HFFc6 (cell line): ENCODE data around the gene SCGB1C2. TPM values are rescaled to one million over a fixed set of nuclear protein-coding genes. Genes with fewer than 3 reads are reported as not detected.
"Not testable (repeated sequence)": the region's sequence is repeated elsewhere in the genome, so short reads cannot be mapped to it uniquely, and the experiment has no call there.

Experiments used
- DNase-seq: peaks from one replicate; pipeline ENCODE4 v3.0.0-alpha.2; 2018
- H3K27ac Mint-ChIP-seq: 2 replicates; pipeline ENCODE4 v1.8.0; 2020; ENCODE audit warnings: mild to moderate bottlenecking, mixed read lengths
- H3K27me3 Mint-ChIP-seq: 2 replicates; pipeline ENCODE4 v1.8.0; 2021; ENCODE audit warnings: mild to moderate bottlenecking, moderate library complexity, mixed read lengths; ENCODE audit not compliant: insufficient read depth
- H3K36me3 Mint-ChIP-seq: 2 replicates; pipeline ENCODE4 v1.8.0; 2021; ENCODE audit warnings: low read depth, mixed read lengths
- H3K4me1 Mint-ChIP-seq: 2 replicates; pipeline ENCODE4 v1.8.0; 2020; ENCODE audit warnings: low read depth, mixed read lengths
- H3K4me3 Mint-ChIP-seq: 2 replicates; pipeline ENCODE4 v1.8.0; 2020; ENCODE audit warnings: mild to moderate bottlenecking, moderate library complexity, mixed read lengths
- H3K9me3 Mint-ChIP-seq: 2 replicates; pipeline ENCODE4 v1.8.0; 2020; ENCODE audit warnings: mild to moderate bottlenecking, mixed read lengths
- long read RNA-seq: library from polyadenylated mRNA; unstranded; transcript quantifications from one replicate; pipeline ENCODE4 v2.0.0, GENCODE V29; 2019
- total RNA-seq, 6 experiments: library from RNA; stranded (reverse); fragmentation: NEBNext Ultra II Directional; extraction: Animal tissue kit (Norgen Biotek cat#: 25700); gene quantifications; 2 replicates in 1 of 6; 3 replicates in 5 of 6; pipeline ENCODE4 v1.2.3, GENCODE V29; 2021
- TF ChIP-seq, protein P1 (sequence below): fragments of 200-600 bp; sonication (generic); IDR thresholded peaks from 2 replicates; pipeline ENCODE4 v1.5.0; 2021; ENCODE audit warnings: antibody characterized with exemption, mild to moderate bottlenecking

Gene SCGB1C2
- not detected for total RNA-seq
- long read RNA-seq: 0 reads

DNA sequence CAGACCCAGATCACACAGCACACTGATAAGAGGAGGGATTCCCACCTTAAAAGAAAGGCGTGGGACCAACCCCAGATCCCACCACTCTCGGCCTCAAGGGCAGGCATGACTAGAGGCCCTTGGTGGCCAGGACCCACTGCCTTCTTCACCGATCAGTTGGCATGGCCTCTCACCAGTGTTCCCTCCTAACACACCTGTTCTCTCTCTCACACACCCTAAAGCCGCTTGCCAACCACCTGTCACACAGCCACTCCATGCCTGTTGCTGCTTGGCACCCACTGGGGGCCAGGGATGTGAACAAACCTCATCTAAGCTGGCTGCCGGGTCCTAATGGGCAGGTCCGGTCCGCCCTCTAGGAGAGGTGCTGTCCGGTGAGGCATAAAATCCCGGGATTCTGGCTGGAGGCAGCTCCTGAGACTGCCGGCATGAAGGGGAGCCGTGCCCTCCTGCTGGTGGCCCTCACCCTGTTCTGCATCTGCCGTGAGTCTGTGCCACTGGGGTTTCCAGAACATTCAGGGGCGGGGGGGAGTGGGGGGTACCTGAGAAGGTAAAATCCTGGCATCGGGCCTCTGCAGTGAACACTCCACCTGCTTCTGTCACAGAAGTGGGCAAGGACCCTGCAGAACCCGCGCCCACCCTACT, at the start of gene SCGB1C2:
Gene SCGB1C2, plus strand, starts transcription at position 404 of the 642 bp plus-strand sequence. Its CDS starts 22 bp downstream, at position 426.
- not testable (repeated sequence) for H3K4me1 Mint-ChIP-seq, H3K9me3 Mint-ChIP-seq, H3K4me3 Mint-ChIP-seq, H3K36me3 Mint-ChIP-seq, DNase-seq, H3K27me3 Mint-ChIP-seq, H3K27ac Mint-ChIP-seq

GRCh38 chr17:113111-113510, 24.3 kb upstream of the SCGB1C2 start:
- H3K27me3 Mint-ChIP-seq, DNase-seq, H3K27ac Mint-ChIP-seq, H3K4me1 Mint-ChIP-seq, H3K9me3 Mint-ChIP-seq, H3K4me3 Mint-ChIP-seq, H3K36me3 Mint-ChIP-seq: not testable (repeated sequence)

GRCh38 chr17:118339-118917, 18.9 kb upstream of the SCGB1C2 start:
- H3K4me1 Mint-ChIP-seq, DNase-seq, H3K36me3 Mint-ChIP-seq, H3K27ac Mint-ChIP-seq, H3K27me3 Mint-ChIP-seq, H3K4me3 Mint-ChIP-seq, H3K9me3 Mint-ChIP-seq: not testable (repeated sequence)
- TF ChIP-seq, protein P1, sequence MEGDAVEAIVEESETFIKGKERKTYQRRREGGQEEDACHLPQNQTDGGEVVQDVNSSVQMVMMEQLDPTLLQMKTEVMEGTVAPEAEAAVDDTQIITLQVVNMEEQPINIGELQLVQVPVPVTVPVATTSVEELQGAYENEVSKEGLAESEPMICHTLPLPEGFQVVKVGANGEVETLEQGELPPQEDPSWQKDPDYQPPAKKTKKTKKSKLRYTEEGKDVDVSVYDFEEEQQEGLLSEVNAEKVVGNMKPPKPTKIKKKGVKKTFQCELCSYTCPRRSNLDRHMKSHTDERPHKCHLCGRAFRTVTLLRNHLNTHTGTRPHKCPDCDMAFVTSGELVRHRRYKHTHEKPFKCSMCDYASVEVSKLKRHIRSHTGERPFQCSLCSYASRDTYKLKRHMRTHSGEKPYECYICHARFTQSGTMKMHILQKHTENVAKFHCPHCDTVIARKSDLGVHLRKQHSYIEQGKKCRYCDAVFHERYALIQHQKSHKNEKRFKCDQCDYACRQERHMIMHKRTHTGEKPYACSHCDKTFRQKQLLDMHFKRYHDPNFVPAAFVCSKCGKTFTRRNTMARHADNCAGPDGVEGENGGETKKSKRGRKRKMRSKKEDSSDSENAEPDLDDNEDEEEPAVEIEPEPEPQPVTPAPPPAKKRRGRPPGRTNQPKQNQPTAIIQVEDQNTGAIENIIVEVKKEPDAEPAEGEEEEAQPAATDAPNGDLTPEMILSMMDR: peak; percentile 82

GRCh38 chr17:133932-134331, 3.4 kb upstream of the SCGB1C2 start:
- not testable (repeated sequence) for H3K9me3 Mint-ChIP-seq, H3K4me1 Mint-ChIP-seq

GRCh38 chr17:134332-134785, 3.0 kb upstream of the SCGB1C2 start:
- TF ChIP-seq, protein P1: peak; percentile 62
- not testable (repeated sequence) for DNase-seq, H3K4me1 Mint-ChIP-seq, H3K4me3 Mint-ChIP-seq, H3K27ac Mint-ChIP-seq, H3K27me3 Mint-ChIP-seq, H3K9me3 Mint-ChIP-seq, H3K36me3 Mint-ChIP-seq

More at GRCh38 chr17:133932-134331, 3.4 kb upstream of the SCGB1C2 start:
- H3K27ac Mint-ChIP-seq, H3K36me3 Mint-ChIP-seq, H3K4me3 Mint-ChIP-seq, DNase-seq, H3K27me3 Mint-ChIP-seq: not testable (repeated sequence)
- TF ChIP-seq, protein P1: peak; percentile 4; the same call in 1 of the 2 replicates

GRCh38 chr17:135022-135421, 2.3 kb upstream of the SCGB1C2 start:
- DNase-seq, H3K36me3 Mint-ChIP-seq, H3K27ac Mint-ChIP-seq, H3K9me3 Mint-ChIP-seq, H3K4me1 Mint-ChIP-seq, H3K27me3 Mint-ChIP-seq, H3K4me3 Mint-ChIP-seq: not testable (repeated sequence)

- not testable (repeated sequence) for DNase-seq, H3K4me3 Mint-ChIP-seq, H3K9me3 Mint-ChIP-seq, H3K4me1 Mint-ChIP-seq, H3K27me3 Mint-ChIP-seq, H3K36me3 Mint-ChIP-seq, H3K27ac Mint-ChIP-seq
These were observed 1.5 kb upstream of the SCGB1C2 start for GRCh38 chr17:135895-136294.
